Activated CD4-positive, alpha-beta T cell treated with anti-CD3 and anti-CD28 coated beads for 36 hours (primary cell): ENCODE results near the gene YWHAH. TPM values are rescaled to one million over a fixed set of nuclear protein-coding genes. Genes with fewer than 3 reads are reported as not detected.

Experiments
- ATAC-seq: fragments of 200-7000 bp; cut with Tn5 transposase; one replicate; pipeline ENCODE4 v1.10.0; 2021; ENCODE audit warnings: mild to moderate bottlenecking, moderate library complexity
- CTCF ChIA-PET: fragments of 350-600 bp; sonication (Branson Sonifier 250); formaldehyde crosslinking; loops from one replicate; lab custom pipeline; 2021; ENCODE audit warnings: antibody characterized with exemption; lab: Charles Lee
- POLR2A ChIA-PET: fragments of 350-600 bp; sonication (Branson Sonifier 250); formaldehyde crosslinking; loops from one replicate; lab custom pipeline; 2021; ENCODE audit warnings: antibody characterized with exemption, inconsistent platforms; lab: Charles Lee
- DNase-seq: peaks from one replicate; pipeline ENCODE4 v3.0.0-alpha.2; 2020
- H3K27ac Mint-ChIP-seq: one replicate; pipeline ENCODE4 v1.8.0; 2021; ENCODE audit warnings: mixed read lengths
- H3K27me3 Mint-ChIP-seq: one replicate; pipeline ENCODE4 v1.8.0; 2021; ENCODE audit warnings: mixed read lengths
- H3K36me3 Mint-ChIP-seq: one replicate; pipeline ENCODE4 v1.8.0; 2021; ENCODE audit warnings: low read depth, mixed read lengths
- H3K4me1 Mint-ChIP-seq: one replicate; pipeline ENCODE4 v1.8.0; 2021; ENCODE audit warnings: mixed read lengths
- H3K4me3 Mint-ChIP-seq: one replicate; pipeline ENCODE4 v1.8.0; 2021; ENCODE audit warnings: mild to moderate bottlenecking, moderate library complexity, mixed read lengths
- H3K9me3 Mint-ChIP-seq: one replicate; pipeline ENCODE4 v1.8.0; 2021; ENCODE audit warnings: low read depth, mixed read lengths
- intact Hi-C, 2 experiments: fragments of 100-400 bp; cut with DNase I in 1 of 2; cut with micrococcal nuclease in 1 of 2; formaldehyde crosslinking; loops; one replicate each; pipeline versions ENCODE4 v1.14.2 to v1.15.1; 2022 to 2024; cut with DNase I, micrococcal nuclease
- total RNA-seq, 2 experiments: library from RNA; stranded (reverse); gene quantifications; one replicate each; pipeline ENCODE4 v1.2.3, GENCODE V29; 2021

The YWHAH gene
- total RNA-seq, 2 experiments from 2014 or later = 83.2 to 98.5 TPM

DNA sequence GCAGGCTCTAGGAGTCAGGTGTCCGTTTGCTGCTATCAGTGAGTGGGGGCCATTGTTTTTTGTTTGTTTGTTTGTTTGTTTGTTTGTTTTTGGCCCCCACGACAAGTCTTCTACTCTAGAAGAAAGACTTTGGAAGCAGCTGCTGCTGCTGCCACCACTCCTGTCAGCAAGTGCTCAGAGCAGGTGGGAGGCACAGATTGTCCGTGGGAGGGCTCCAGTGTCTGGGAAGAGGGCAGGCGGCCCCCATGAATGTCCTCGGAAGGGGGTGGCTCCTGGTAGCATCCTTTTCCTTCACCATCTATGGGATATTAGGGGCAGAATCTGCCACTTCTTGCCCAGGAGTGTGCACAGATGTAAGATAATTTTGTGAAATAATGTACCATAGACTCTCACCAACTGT is 37.8 kb upstream of the YWHAH start:
- H3K36me3 Mint-ChIP-seq = peaks cover 24% of the 10 kb centered on the region

DNA sequence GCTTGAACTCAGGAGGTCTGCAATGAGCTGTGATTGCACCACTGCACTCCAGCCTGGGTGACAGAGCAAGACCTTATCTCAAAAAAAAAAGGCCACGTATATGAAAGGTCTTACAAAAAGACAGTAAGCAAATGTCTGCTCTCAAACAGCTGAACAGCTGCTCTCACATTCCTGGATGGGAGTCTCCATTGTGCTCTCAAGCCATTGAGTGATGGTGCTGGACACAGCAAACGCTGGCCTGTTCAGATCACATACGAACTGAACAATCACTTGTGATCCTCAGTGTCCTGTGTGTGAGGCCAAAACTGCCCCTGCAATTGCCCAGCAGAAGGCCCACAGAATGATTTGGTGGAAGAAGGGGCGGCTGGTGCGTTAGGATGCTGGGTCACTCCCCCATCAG is 34.4 kb upstream of the YWHAH start:
- no peak overlapping the region for H3K4me3 Mint-ChIP-seq
- H3K4me1 Mint-ChIP-seq = no peaks in the 10 kb centered on the region
- intact Hi-C loops = no loop called here
- ATAC-seq (no peak), DNase-seq (no peak)
- ChIA-PET POLR2A (no interaction called here), CTCF (no interaction called here)
- no peak overlapping the region for H3K27ac Mint-ChIP-seq
- peaks cover 19% of the 10 kb centered on the region for H3K36me3 Mint-ChIP-seq
- H3K27me3 Mint-ChIP-seq = no peaks in the 10 kb centered on the region
- H3K9me3 Mint-ChIP-seq = no peaks in the 10 kb centered on the region

More for the DNA sequence above, 37.8 kb upstream of the YWHAH start:
- Mint-ChIP-seq H3K27me3 (no peaks in the 10 kb centered on the region), H3K27ac (no peak overlapping the region), H3K4me1 (no peaks in the 10 kb centered on the region), H3K9me3 (no peaks in the 10 kb centered on the region), H3K4me3 (no peak overlapping the region)
- POLR2A ChIA-PET = no interaction called here
- CTCF ChIA-PET = no interaction called here
- DNase-seq (no peak), ATAC-seq (no peak)
- intact Hi-C loops = no loop called here

DNA sequence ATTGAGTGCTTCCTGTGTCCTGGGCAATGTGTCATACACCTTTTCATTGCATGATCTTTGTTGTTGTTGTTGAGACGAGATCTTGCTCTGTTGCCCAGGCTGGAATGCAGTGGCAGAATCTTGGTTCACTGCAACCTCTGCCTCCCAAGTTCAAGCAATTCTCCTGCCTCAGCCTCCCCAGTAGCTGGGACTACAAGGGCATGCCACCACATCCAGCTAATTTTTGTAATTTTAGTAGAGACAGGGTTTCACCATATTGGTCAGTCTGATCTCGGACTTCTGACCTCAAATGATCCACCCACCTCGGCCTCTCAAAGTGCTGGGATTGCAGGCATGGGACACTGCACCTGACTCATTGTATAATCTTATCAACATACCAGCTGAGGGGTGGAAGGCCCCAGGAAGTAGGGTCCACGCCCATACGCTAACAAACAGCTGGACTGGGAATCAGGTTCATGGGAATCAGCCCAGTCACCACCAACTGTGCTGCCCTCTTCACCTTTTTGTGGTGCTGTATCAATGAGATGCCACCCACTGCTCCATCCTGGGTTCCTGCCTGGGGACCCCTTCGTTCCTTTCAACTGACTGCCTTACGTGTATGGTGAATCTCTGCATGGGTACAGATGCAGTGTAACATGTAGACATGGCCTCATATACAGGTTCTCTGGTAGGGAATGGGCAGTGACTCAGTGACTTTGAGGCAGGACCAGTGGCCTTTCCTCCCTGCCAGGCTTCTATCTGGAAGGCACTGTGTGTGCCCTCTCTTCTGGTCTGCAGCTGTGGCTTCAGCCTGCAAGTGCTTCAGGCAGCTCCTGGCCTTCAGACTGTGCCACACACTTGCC is 32.5 kb upstream of the YWHAH start:
- H3K27ac Mint-ChIP-seq = no peak overlapping the region
- DNase-seq (no peak), ATAC-seq (no peak)
- H3K27me3 Mint-ChIP-seq = no peaks in the 10 kb centered on the region
- intact Hi-C loops = no loop called here
- H3K36me3 Mint-ChIP-seq = peaks cover 14% of the 10 kb centered on the region
- H3K9me3 Mint-ChIP-seq = no peaks in the 10 kb centered on the region
- ChIA-PET CTCF (interaction anchor here (0.7 kb wide), 1 partner anchor 237 kb away, joined by 3 read pairs; no protein-coding TSS in a partner anchor), POLR2A (no interaction called here)
- no peaks in the 10 kb centered on the region for H3K4me1 Mint-ChIP-seq
- no peak overlapping the region for H3K4me3 Mint-ChIP-seq

DNA sequence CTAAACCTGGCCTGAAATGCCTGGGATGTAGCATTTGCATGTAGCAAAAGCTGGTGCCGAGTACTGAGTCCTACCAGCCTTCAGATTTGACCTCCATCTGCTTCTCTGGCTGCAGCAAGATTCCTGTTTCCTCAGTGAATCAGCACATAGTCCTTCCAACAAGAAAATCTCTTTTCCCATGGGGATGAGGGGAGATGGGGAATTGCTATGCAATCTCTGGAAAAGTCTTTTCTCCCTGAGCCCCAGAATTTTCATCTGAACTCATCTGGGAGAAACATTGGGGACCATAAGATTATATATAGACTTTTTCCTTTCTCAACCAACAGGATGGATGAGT is 32.0 kb upstream of the YWHAH start:
- POLR2A ChIA-PET = no interaction called here
- intact Hi-C loops = no loop called here

DNA sequence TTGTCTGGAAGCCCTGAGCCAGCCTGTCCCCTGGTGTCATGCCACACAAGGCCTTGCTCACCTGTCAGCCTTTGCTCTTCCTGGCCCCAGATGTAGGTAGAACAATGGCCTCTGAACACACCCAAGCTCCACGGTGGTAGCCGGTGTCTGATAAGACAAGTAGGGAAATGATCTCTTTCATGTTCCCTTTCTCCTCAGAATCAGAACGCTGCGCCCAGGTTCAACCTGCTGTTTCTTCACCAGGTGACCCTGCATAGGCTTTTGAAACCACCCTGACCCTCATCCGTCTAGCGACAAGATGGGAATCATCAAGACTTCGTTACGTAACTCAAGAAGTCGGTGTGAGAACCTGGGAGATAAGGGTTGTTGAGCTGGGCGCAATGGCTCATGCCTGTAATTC is 28.7 kb upstream of the YWHAH start:
- Mint-ChIP-seq H3K27me3 (no peaks in the 10 kb centered on the region), H3K4me3 (no peak overlapping the region), H3K36me3 (no peaks in the 10 kb centered on the region), H3K4me1 (peaks cover 7% of the 10 kb centered on the region), H3K27ac (no peak overlapping the region), H3K9me3 (no peaks in the 10 kb centered on the region)
- CTCF ChIA-PET = no interaction called here
- POLR2A ChIA-PET = no interaction called here
- intact Hi-C loops = no loop called here
- ATAC-seq (no peak), DNase-seq (no peak)

More for the DNA sequence above, 32.0 kb upstream of the YWHAH start:
- Mint-ChIP-seq H3K4me3 (no peak overlapping the region), H3K36me3 (peaks cover 11% of the 10 kb centered on the region), H3K27me3 (no peaks in the 10 kb centered on the region), H3K9me3 (no peaks in the 10 kb centered on the region), H3K27ac (no peak overlapping the region), H3K4me1 (peaks cover 3% of the 10 kb centered on the region)
- DNase-seq = no peak
- CTCF ChIA-PET = interaction anchor here (0.7 kb wide), 1 partner anchor 236 kb away, joined by 3 read pairs; no protein-coding TSS in a partner anchor
- ATAC-seq = no peak

DNA sequence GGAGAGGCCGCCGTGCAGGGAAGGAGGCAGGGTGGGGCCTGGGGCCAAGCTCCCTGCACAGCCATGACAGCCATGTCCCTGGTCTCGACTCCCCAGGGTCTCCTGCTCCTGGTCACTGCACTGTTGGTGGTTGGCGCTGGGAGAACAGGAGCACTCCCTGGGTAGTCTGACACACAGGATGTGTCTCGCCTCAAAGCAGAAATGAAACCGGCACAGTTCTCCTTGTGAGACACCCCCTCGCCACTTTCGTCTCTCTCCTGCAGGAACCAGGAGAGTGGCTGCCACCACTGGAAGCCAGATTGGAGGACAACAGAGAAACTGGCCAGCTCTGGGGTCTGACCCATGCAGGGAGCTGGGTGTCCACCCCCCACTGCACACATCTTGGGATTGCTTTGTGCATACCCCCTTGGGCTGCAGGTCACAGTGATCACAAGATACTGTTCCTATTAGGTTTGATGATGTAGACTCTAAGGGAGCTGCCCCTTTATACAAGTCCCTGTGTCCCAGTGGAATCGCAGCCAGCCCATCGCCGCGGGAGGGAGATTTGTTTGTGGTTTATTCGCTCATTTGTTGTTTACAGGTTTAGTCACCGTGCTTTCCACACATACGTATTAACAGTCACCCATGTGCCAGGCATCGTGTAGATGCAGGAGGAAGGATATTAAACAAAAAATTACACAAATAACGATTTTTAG is 27.0 kb upstream of the YWHAH start:
- Mint-ChIP-seq H3K27ac (no peak overlapping the region), H3K4me3 (no peak overlapping the region), H3K9me3 (no peaks in the 10 kb centered on the region), H3K36me3 (no peaks in the 10 kb centered on the region), H3K27me3 (no peaks in the 10 kb centered on the region), H3K4me1 (peaks cover 7% of the 10 kb centered on the region)
- ChIA-PET POLR2A (no interaction called here), CTCF (interaction anchor here (0.6 kb wide), 1 partner anchor 71 kb away, joined by 3 read pairs; no protein-coding TSS in a partner anchor)
- intact Hi-C loops = no loop called here
- DNase-seq (peak; percentile 31), ATAC-seq (peak; percentile 76)

DNA sequence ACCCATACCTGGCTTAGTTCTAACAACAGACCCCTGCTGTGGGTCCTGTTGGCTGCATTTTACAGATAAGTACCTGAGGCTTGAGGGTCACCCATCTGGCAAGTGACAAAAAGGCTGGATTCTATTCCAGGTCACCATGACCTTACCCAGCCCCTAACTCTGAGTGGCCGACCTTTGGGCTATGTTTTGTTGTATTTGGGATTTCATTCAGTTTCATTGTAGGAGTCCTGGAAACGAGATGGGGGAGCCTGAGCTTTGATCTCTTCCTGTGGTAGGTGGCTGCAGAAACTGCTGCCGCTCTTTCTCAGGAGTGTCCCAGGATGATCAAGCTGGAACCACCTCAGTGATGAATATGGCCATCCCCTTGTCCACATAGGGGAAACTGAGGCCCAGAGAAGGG is 24.6 kb upstream of the YWHAH start:
- no peak for DNase-seq
- Mint-ChIP-seq H3K27me3 (no peaks in the 10 kb centered on the region), H3K36me3 (no peaks in the 10 kb centered on the region), H3K9me3 (no peaks in the 10 kb centered on the region), H3K4me3 (no peak overlapping the region), H3K4me1 (peaks cover 7% of the 10 kb centered on the region), H3K27ac (no peak overlapping the region)
- intact Hi-C loops = no loop called here
- ATAC-seq = no peak
- CTCF ChIA-PET = interaction anchor here (1.0 kb wide), 1 partner anchor 51 kb away, joined by 3 read pairs; no protein-coding TSS in a partner anchor
- POLR2A ChIA-PET = no interaction called here

DNA sequence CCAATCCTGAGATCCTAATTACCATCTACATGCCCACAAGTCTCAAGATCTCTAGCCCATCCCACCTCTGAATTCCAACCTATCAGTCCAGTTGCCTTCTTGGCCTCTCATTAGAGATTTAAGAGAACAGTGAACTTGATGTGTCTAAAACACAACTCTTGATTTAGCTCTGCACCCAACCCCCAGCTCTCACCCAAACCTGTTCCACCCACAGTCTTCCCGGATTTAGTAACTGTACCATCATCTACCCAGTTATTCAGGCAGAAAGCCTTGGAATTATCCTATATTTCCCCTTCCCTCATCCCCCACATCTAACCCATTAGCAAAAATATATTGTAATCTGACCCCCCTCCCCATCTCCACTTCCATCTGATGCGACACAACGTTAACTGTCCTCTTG is 24.0 kb upstream of the YWHAH start:
- intact Hi-C loops = no loop called here
- Mint-ChIP-seq H3K4me3 (no peak overlapping the region), H3K4me1 (peaks cover 7% of the 10 kb centered on the region), H3K9me3 (no peaks in the 10 kb centered on the region), H3K36me3 (no peaks in the 10 kb centered on the region), H3K27me3 (peaks cover 5% of the 10 kb centered on the region), H3K27ac (no peak overlapping the region)
- no peak for DNase-seq
- CTCF ChIA-PET = no interaction called here
- ATAC-seq = no peak
- POLR2A ChIA-PET = no interaction called here

DNA sequence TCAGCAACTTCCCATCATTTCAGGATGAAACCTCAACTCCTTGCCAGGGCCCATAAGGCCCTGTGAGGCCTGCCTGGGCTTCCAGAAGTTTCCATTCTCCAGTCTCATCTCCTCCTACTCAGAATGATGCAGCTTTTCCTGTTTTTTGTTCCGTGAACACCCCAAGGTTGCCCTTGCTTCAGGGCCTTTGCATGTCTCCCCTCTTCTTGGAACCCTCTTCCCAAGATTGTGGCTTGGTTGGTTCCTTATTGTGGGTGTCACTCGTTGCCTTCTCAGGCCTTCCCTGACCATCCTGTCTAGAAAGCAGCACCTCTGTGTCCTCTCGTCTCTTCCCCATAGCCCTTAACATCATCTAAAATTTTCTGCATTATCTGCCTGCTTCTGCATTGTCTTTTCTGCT is 23.2 kb upstream of the YWHAH start:
- ChIA-PET CTCF (no interaction called here), POLR2A (no interaction called here)
- H3K27me3 Mint-ChIP-seq = peaks cover 10% of the 10 kb centered on the region
- peaks cover 7% of the 10 kb centered on the region for H3K4me1 Mint-ChIP-seq
- DNase-seq = no peak
- no peaks in the 10 kb centered on the region for H3K9me3 Mint-ChIP-seq
- ATAC-seq = no peak
- intact Hi-C loops = no loop called here
- H3K4me3 Mint-ChIP-seq = no peak overlapping the region
- no peak overlapping the region for H3K27ac Mint-ChIP-seq
- no peaks in the 10 kb centered on the region for H3K36me3 Mint-ChIP-seq

DNA sequence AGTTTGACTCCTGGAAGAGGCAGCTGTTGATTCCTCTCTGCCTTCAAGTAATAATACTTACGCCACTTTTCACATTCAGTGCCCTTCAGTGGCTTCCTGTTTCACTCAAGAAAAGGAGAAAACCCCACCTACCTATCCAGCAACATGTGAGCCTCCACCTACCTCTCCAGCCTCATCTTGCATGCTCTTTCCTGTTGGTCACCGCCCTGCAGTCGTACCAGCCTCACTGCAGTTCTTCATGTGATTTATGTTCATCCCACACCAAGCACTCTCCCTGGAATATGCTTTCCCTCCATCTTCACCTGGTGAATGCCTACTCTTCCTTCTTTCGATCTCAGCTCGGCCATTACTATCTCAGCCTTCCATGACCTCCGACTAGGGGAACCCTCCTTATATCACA is 21.8 kb upstream of the YWHAH start:
- Mint-ChIP-seq H3K4me3 (no peak overlapping the region), H3K27me3 (peaks cover 10% of the 10 kb centered on the region), H3K36me3 (no peaks in the 10 kb centered on the region), H3K27ac (no peak overlapping the region), H3K4me1 (peaks cover 3% of the 10 kb centered on the region), H3K9me3 (no peaks in the 10 kb centered on the region)
- POLR2A ChIA-PET = no interaction called here
- CTCF ChIA-PET = no interaction called here
- ATAC-seq = no peak
- intact Hi-C loops = no loop called here
- no peak for DNase-seq

DNA sequence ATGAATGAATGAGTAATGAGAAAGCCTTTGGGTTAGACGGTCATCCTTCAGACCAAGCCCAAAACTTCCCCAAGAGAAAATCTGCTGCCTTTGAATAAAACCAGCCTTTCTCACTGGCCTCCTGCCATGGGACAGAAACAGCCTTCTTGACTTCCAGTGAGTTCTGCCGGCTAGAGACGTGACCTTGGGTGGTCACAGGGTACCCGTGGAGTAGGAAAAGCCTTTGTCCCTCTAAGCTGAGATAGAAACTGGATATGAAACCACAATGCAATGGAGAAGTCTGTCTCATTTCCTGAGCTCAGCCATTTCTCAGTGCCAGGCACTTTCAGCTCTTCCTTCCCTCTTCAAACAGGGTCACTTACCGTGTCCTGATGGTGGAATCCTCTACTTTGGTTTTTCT is 21.2 kb upstream of the YWHAH start:
- Mint-ChIP-seq H3K9me3 (no peaks in the 10 kb centered on the region), H3K27ac (no peak overlapping the region), H3K36me3 (no peaks in the 10 kb centered on the region), H3K4me1 (no peaks in the 10 kb centered on the region), H3K4me3 (no peak overlapping the region), H3K27me3 (peaks cover 10% of the 10 kb centered on the region)
- ChIA-PET CTCF (interaction anchor here (0.6 kb wide), 1 partner anchor 57 kb away, joined by 3 read pairs; no protein-coding TSS in a partner anchor), POLR2A (no interaction called here)
- ATAC-seq (no peak), DNase-seq (no peak)
- intact Hi-C loops = no loop called here

DNA sequence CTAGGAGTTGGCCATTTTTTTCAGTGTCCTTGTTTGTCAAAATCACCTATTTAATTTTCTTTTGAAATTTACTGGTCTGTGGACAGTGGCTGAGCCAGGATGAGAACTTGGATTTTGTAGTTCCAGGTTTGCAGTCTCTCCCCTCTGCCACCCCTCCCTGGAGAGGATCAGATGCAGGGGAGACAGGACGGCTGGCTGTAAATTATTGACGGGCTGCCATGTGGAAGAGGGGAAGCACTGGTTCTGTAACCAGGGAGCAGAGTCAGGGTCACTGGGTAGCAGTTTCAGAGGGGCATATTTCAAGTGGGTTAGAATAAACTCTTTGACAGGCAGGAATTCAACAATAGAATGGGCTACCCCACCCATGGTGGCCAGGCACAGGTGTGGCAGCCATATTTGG is 20.6 kb upstream of the YWHAH start:
- no peak for ATAC-seq
- Mint-ChIP-seq H3K9me3 (no peaks in the 10 kb centered on the region), H3K27me3 (peaks cover 10% of the 10 kb centered on the region), H3K4me3 (no peak overlapping the region), H3K27ac (no peak overlapping the region), H3K36me3 (no peaks in the 10 kb centered on the region), H3K4me1 (no peaks in the 10 kb centered on the region)
- DNase-seq = no peak
- POLR2A ChIA-PET = no interaction called here
- intact Hi-C loops = no loop called here
- CTCF ChIA-PET = no interaction called here
